ENCODE results near the gene CPSF7.

CPSF7 gene

GRCh38 chr11:61414547-61414946 is 15.2 kb downstream of the CPSF7 start:
- no peaks in the 10 kb centered on the region for H3K4me1 ChIP-seq (ENCODE audit: control insufficient read depth, insufficient read depth, low read length)
- TF ChIP-seq ZNF670 (tag by site-specific recombination; IDR thresholded peaks at IDR 0.05; ENCODE audit: low read depth) (no peak), ZNF266 (tag by site-specific recombination; IDR thresholded peaks at IDR 0.05; ENCODE audit: low read depth) (no peak), ZNF521 (tag by site-specific recombination; IDR thresholded peaks at IDR 0.05) (no peak), ZSCAN5A (tag by site-specific recombination; IDR thresholded peaks at IDR 0.05) (no peak), GLI2 (tag by site-specific recombination; IDR thresholded peaks at IDR 0.05; ENCODE audit: borderline replicate concordance, low read depth) (no peak), MZF1 (tag by site-specific recombination; IDR thresholded peaks at IDR 0.05; ENCODE audit: borderline replicate concordance) (no peak), ZNF48 (tag by site-specific recombination; IDR thresholded peaks at IDR 0.05) (no peak), ZNF10 (tag by site-specific recombination; IDR thresholded peaks at IDR 0.05) (no peak), ZNF341 (tag by site-specific recombination; IDR thresholded peaks at IDR 0.05; ENCODE audit: low read depth) (no peak), KLF16 (tag by site-specific recombination; IDR thresholded peaks at IDR 0.05) (no peak), ZNF274 (IDR thresholded peaks at IDR 0.05; ENCODE audit: low read length) (no peak), ZNF274 (tag by site-specific recombination; IDR thresholded peaks at IDR 0.05; ENCODE audit: borderline replicate concordance) (no peak), ZSCAN30 (tag by site-specific recombination; IDR thresholded peaks at IDR 0.05) (no peak), HIC1 (tag by site-specific recombination; IDR thresholded peaks at IDR 0.05) (no peak), ZNF626 (tag by site-specific recombination; IDR thresholded peaks at IDR 0.05) (no peak), ZBTB7A (tag by site-specific recombination; IDR thresholded peaks at IDR 0.05; ENCODE audit: low read depth) (no peak), TRIM28 (IDR thresholded peaks at IDR 0.05; ENCODE audit: borderline replicate concordance, low read length) (no peak), GLIS1 (tag by site-specific recombination; IDR thresholded peaks at IDR 0.05) (no peak)
- TF ChIP-seq, protein P1, sequence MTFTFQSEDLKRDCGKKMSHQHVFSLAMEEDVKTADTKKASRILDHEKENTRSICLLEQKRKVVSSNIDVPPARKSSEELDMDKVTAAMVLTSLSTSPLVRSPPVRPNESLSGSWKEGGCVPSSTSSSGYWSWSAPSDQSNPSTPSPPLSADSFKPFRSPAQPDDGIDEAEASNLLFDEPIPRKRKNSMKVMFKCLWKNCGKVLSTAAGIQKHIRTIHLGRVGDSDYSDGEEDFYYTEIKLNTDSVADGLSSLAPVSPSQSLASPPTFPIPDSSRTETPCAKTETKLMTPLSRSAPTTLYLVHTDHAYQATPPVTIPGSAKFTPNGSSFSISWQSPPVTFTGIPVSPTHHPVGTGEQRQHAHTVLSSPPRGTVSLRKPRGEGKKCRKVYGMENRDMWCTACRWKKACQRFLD (tag by site-specific recombination; IDR thresholded peaks at IDR 0.05): no peak
- TF ChIP-seq, protein P2, sequence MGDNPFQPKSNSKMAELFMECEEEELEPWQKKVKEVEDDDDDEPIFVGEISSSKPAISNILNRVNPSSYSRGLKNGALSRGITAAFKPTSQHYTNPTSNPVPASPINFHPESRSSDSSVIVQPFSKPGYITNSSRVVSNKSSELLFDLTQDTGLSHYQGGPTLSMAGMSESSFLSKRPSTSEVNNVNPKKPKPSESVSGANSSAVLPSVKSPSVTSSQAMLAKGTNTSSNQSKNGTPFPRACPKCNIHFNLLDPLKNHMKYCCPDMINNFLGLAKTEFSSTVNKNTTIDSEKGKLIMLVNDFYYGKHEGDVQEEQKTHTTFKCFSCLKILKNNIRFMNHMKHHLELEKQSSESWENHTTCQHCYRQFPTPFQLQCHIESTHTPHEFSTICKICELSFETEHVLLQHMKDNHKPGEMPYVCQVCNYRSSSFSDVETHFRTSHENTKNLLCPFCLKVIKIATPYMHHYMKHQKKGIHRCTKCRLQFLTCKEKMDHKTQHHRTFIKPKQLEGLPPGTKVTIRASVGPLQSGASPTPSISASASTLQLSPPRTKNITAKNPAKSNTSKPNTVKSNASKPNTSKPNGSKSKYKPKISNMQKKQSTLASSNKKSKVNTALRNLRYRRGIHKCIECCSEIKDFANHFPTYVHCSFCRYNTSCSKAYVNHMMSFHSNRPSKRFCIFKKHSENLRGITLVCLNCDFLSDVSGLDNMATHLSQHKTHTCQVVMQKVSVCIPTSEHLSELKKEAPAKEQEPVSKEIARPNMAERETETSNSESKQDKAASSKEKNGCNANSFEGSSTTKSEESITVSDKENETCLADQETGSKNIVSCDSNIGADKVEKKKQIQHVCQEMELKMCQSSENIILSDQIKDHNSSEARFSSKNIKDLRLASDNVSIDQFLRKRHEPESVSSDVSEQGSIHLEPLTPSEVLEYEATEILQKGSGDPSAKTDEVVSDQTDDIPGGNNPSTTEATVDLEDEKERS (tag by site-specific recombination; IDR thresholded peaks at IDR 0.05): no peak
- TF ChIP-seq, protein P3, sequence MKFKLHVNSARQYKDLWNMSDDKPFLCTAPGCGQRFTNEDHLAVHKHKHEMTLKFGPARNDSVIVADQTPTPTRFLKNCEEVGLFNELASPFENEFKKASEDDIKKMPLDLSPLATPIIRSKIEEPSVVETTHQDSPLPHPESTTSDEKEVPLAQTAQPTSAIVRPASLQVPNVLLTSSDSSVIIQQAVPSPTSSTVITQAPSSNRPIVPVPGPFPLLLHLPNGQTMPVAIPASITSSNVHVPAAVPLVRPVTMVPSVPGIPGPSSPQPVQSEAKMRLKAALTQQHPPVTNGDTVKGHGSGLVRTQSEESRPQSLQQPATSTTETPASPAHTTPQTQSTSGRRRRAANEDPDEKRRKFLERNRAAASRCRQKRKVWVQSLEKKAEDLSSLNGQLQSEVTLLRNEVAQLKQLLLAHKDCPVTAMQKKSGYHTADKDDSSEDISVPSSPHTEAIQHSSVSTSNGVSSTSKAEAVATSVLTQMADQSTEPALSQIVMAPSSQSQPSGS (tag by site-specific recombination; IDR thresholded peaks at IDR 0.05; ENCODE audit: low read depth): no peak
- peaks cover 54 to 100% of the 10 kb centered on the region in 2 experiments for H3K36me3 ChIP-seq (ENCODE audit: control insufficient read depth in 2 of 2, insufficient read depth in 1 of 2, low read length in 2 of 2)
- ChIA-PET CTCF (interaction anchor here (0.6 kb wide), 2 partner anchors 32 to 76 kb away, joined by 3 read pairs; no protein-coding TSS in a partner anchor), POLR2A (interaction anchor here (0.7 kb wide), 1 partner anchor 305 kb away, joined by 4 read pairs; no protein-coding TSS in a partner anchor)
- H3K27ac ChIP-seq (ENCODE audit: extremely low read depth, low read depth, low read length): no peak overlapping the region
- no peaks in the 10 kb centered on the region for H3K9me3 ChIP-seq (ENCODE audit: control insufficient read depth, insufficient read depth, low read depth, low read length)
- no peak overlapping the region for H3K4me3 ChIP-seq (ENCODE audit: low read depth, low read length)

Data from HEK293 (cell line).